ENCODE results near the gene CACNA2D4. TPM values are rescaled to one million over a fixed set of nuclear protein-coding genes. Genes with fewer than 3 reads are reported as not detected.
A peak's percentile ranks its signal among the peaks of the same experiment; 100 is the strongest.

Gene CACNA2D4
- total and polyA plus RNA-seq, 2 of the 13 experiments (the other 11 are each of a cell fraction or from before 2014, with no cell fraction given) = 14.2 to 136 TPM

- no peak for TF ChIP-seq ZNF646 (CRISPR knock-in tag; IDR thresholded peaks at IDR 0.05)
- TF ChIP-seq ZNF230 (CRISPR knock-in tag; IDR thresholded peaks at IDR 0.05) = 0 out of 2 replicates have a peak, but pooled peaks have one; percentile 61
- TF ChIP-seq SKIL (CRISPR knock-in tag; IDR thresholded peaks at IDR 0.05; ENCODE audit: borderline replicate concordance) = no peak
- no peak for TF ChIP-seq ZNF615 (CRISPR knock-in tag; IDR thresholded peaks at IDR 0.05; ENCODE audit: borderline replicate concordance)
- no peak for TF ChIP-seq ZFP37 (CRISPR knock-in tag; IDR thresholded peaks at IDR 0.05; ENCODE audit: borderline replicate concordance)
- no peak for TF ChIP-seq ZNF740 (CRISPR knock-in tag; IDR thresholded peaks at IDR 0.05)
- no peak for TF ChIP-seq ZNF891 (CRISPR knock-in tag; IDR thresholded peaks at IDR 0.05)
- TF ChIP-seq LRRFIP1 (CRISPR knock-in tag; conservative IDR thresholded peaks at IDR 0.05) = no peak
- TF ChIP-seq SP140L (CRISPR knock-in tag; IDR thresholded peaks at IDR 0.05; ENCODE audit: borderline replicate concordance) = no peak
- no peak for TF ChIP-seq CSRNP1 (CRISPR knock-in tag; IDR thresholded peaks at IDR 0.05)
- peak; percentile 50; the same call in 1 of the 2 replicates for TF ChIP-seq FOXO1 (CRISPR knock-in tag; IDR thresholded peaks at IDR 0.05)
- TF ChIP-seq ZNF7 (CRISPR knock-in tag; IDR thresholded peaks at IDR 0.05) = no peak
- no peak for TF ChIP-seq CENPT (CRISPR knock-in tag; IDR thresholded peaks at IDR 0.05; ENCODE audit: low read depth)
- TF ChIP-seq SMAD1 (CRISPR knock-in tag; IDR thresholded peaks at IDR 0.05; ENCODE audit: borderline replicate concordance, low read depth) = no peak
Observed at GRCh38 chr12:1795785-1796514, 122.5 kb downstream of the CACNA2D4 start (continued).
